ENCODE results near the gene MASP2.

GRCh38 chr1:11058026-11058425 is 11.0 kb upstream of the MASP2 start:
- no peak for TF ChIP-seq RXRA (IDR thresholded peaks at IDR 0.05; ENCODE audit: borderline replicate concordance, low read depth)
- TF ChIP-seq CTCF (IDR thresholded peaks at IDR 0.05): no peak
- no peak for TF ChIP-seq USF1 (IDR thresholded peaks at IDR 0.05; ENCODE audit: borderline replicate concordance, low read depth)
- no peak for TF ChIP-seq REST (IDR thresholded peaks at IDR 0.05; ENCODE audit: low read depth, low read length)
- TF ChIP-seq MAX (IDR thresholded peaks at IDR 0.05; ENCODE audit: low read depth): no peak
- TF ChIP-seq TAF1 (IDR thresholded peaks at IDR 0.05; ENCODE audit: borderline replicate concordance, low read depth, low read length): no peak
- TF ChIP-seq YY1 (IDR thresholded peaks at IDR 0.05; ENCODE audit: low read depth): no peak
- TF ChIP-seq RFX5 (IDR thresholded peaks at IDR 0.05; ENCODE audit: low read length): no peak
- no peak for TF ChIP-seq NRF1 (IDR thresholded peaks at IDR 0.05; ENCODE audit: low read depth, low read length)
- TF ChIP-seq TCF12 (IDR thresholded peaks at IDR 0.05): no peak
- no peak for TF ChIP-seq FOSL2 (IDR thresholded peaks at IDR 0.05; ENCODE audit: borderline replicate concordance, low read depth)
- no peak for TF ChIP-seq GABPA (IDR thresholded peaks at IDR 0.05; ENCODE audit: low read depth)
- no peak for TF ChIP-seq POLR2AphosphoS5 (IDR thresholded peaks at IDR 0.05; ENCODE audit: low read depth, low read length)
- no peak for TF ChIP-seq EP300 (IDR thresholded peaks at IDR 0.05; ENCODE audit: borderline replicate concordance in 1 of 2, low read depth in 1 of 2, low read length in 1 of 2)

All from SK-N-SH (cell line).